Skeletal muscle satellite cell (primary cell): ENCODE data around the gene ATCAY.
"Not testable (repeated sequence)": the region's sequence is repeated elsewhere in the genome, so short reads cannot be mapped to it uniquely, and the experiment has no call there.

Experiments
- H3K27me3 ChIP-seq: 2 replicates; pipeline ENCODE4 v1.7.0; 2013; ENCODE audit warnings: low read length; ENCODE audit not compliant: control insufficient read depth, insufficient read depth
- H3K36me3 ChIP-seq: 2 replicates; pipeline ENCODE4 v1.7.0; 2013; ENCODE audit warnings: mild to moderate bottlenecking, control low read depth, low read length; ENCODE audit not compliant: insufficient read depth
- H3K4me1 ChIP-seq: 2 replicates; pipeline ENCODE4 v1.7.0; 2013; ENCODE audit warnings: low read length; ENCODE audit not compliant: control insufficient read depth, insufficient read depth
- H3K4me2 ChIP-seq: 2 replicates; pipeline ENCODE4 v1.7.0; 2013; ENCODE audit warnings: mild to moderate bottlenecking, low read length
- H3K4me3 ChIP-seq: 2 replicates; pipeline ENCODE4 v1.7.0; 2013; ENCODE audit warnings: low read length
- H3K9ac ChIP-seq: 2 replicates; pipeline ENCODE4 v1.7.0; 2013; ENCODE audit warnings: mild to moderate bottlenecking, low read depth, low read length, moderate library complexity
- H3K9me3 ChIP-seq: replicated peaks from 2 replicates; pipeline ENCODE4 v1.7.0; 2013; ENCODE audit warnings: mild to moderate bottlenecking, control low read depth, low read length

The ATCAY gene

GRCh38 chr19:3882041-3882384, 1.5 kb downstream of the ATCAY start:
- Histone ChIP-seq H3K9ac (no peak overlapping the region), H3K9me3 (no peaks in the 10 kb centered on the region), H3K27me3 (peaks cover 40% of the 10 kb centered on the region), H3K4me1 (no peaks in the 10 kb centered on the region), H3K36me3 (no peaks in the 10 kb centered on the region), H3K4me2 (no peak overlapping the region), H3K4me3 (no peak overlapping the region)

GRCh38 chr19:3890591-3890990, 10.1 kb downstream of the ATCAY start:
- Histone ChIP-seq H3K4me1 (no peaks in the 10 kb centered on the region), H3K4me2 (no peak overlapping the region), H3K4me3 (no peak overlapping the region), H3K27me3 (peaks cover 12% of the 10 kb centered on the region), H3K9me3 (no peaks in the 10 kb centered on the region), H3K9ac (no peak overlapping the region), H3K36me3 (no peaks in the 10 kb centered on the region)

GRCh38 chr19:3893509-3894179, 13.2 kb downstream of the ATCAY start:
- H3K4me1 ChIP-seq: no peaks in the 10 kb centered on the region
- H3K9me3 ChIP-seq: no peaks in the 10 kb centered on the region
- no peak overlapping the region for H3K4me3 ChIP-seq
- no peaks in the 10 kb centered on the region for H3K36me3 ChIP-seq
- H3K4me2 ChIP-seq: no peak overlapping the region
- peaks cover 16% of the 10 kb centered on the region for H3K27me3 ChIP-seq
- no peak overlapping the region for H3K9ac ChIP-seq

- not testable (repeated sequence) for H3K4me1 ChIP-seq, H3K4me3 ChIP-seq, H3K4me2 ChIP-seq, H3K9ac ChIP-seq, H3K9me3 ChIP-seq, H3K36me3 ChIP-seq
- H3K27me3 ChIP-seq: peaks cover 28% of the 10 kb centered on the region
Observed at GRCh38 chr19:3894959-3895358, 14.5 kb downstream of the ATCAY start.

GRCh38 chr19:3895788-3896187, 15.3 kb downstream of the ATCAY start:
- no peaks in the 10 kb centered on the region for H3K4me1 ChIP-seq
- no peak overlapping the region for H3K4me3 ChIP-seq
- H3K36me3 ChIP-seq: no peaks in the 10 kb centered on the region
- H3K27me3 ChIP-seq: peaks cover 29% of the 10 kb centered on the region
- no peaks in the 10 kb centered on the region for H3K9me3 ChIP-seq
- no peak overlapping the region for H3K9ac ChIP-seq
- H3K4me2 ChIP-seq: no peak overlapping the region

GRCh38 chr19:3897936-3898335, 17.5 kb downstream of the ATCAY start:
- H3K36me3 ChIP-seq: no peaks in the 10 kb centered on the region
- H3K27me3 ChIP-seq: peaks cover 31% of the 10 kb centered on the region
- H3K9ac ChIP-seq: no peak overlapping the region
- H3K9me3 ChIP-seq: no peaks in the 10 kb centered on the region
- no peak overlapping the region for H3K4me2 ChIP-seq
- H3K4me3 ChIP-seq: no peak overlapping the region
- no peaks in the 10 kb centered on the region for H3K4me1 ChIP-seq

- Histone ChIP-seq H3K36me3 (no peaks in the 10 kb centered on the region), H3K9me3 (no peaks in the 10 kb centered on the region), H3K4me1 (no peaks in the 10 kb centered on the region), H3K27me3 (peaks cover 28% of the 10 kb centered on the region), H3K9ac (no peak overlapping the region), H3K4me2 (no peak overlapping the region), H3K4me3 (no peak overlapping the region)
Observed at GRCh38 chr19:3898426-3898825, 17.9 kb downstream of the ATCAY start.

- Histone ChIP-seq H3K4me1 (no peaks in the 10 kb centered on the region), H3K36me3 (no peaks in the 10 kb centered on the region), H3K4me2 (no peak overlapping the region), H3K9me3 (no peaks in the 10 kb centered on the region), H3K9ac (no peak overlapping the region), H3K4me3 (no peak overlapping the region), H3K27me3 (peaks cover 27% of the 10 kb centered on the region)
Observed at GRCh38 chr19:3899531-3900294, 19.2 kb downstream of the ATCAY start.

- Histone ChIP-seq H3K4me1 (no peaks in the 10 kb centered on the region), H3K4me3 (no peak overlapping the region), H3K27me3 (peaks cover 22% of the 10 kb centered on the region), H3K9ac (no peak overlapping the region), H3K9me3 (no peaks in the 10 kb centered on the region), H3K4me2 (no peak overlapping the region), H3K36me3 (no peaks in the 10 kb centered on the region)
Observed at GRCh38 chr19:3902317-3902973, 22.0 kb downstream of the ATCAY start.

GRCh38 chr19:3904233-3904632, 23.7 kb downstream of the ATCAY start:
- no peak overlapping the region for H3K4me3 ChIP-seq

GRCh38 chr19:3907626-3908265, 27.3 kb downstream of the ATCAY start:
- Histone ChIP-seq H3K4me2 (no peak overlapping the region), H3K4me1 (no peaks in the 10 kb centered on the region), H3K4me3 (no peak overlapping the region), H3K9me3 (no peaks in the 10 kb centered on the region), H3K36me3 (no peaks in the 10 kb centered on the region), H3K9ac (no peak overlapping the region), H3K27me3 (peaks cover under 1% of the 10 kb centered on the region)

More at GRCh38 chr19:3904233-3904632, 23.7 kb downstream of the ATCAY start:
- Histone ChIP-seq H3K4me1 (no peaks in the 10 kb centered on the region), H3K27me3 (peaks cover 18% of the 10 kb centered on the region), H3K36me3 (no peaks in the 10 kb centered on the region), H3K4me2 (no peak overlapping the region), H3K9ac (no peak overlapping the region), H3K9me3 (no peaks in the 10 kb centered on the region)
